Colonic mucosa (tissue), 4 donors: ENCODE data around the gene KDM4D. TPM values are rescaled to one million over a fixed set of nuclear protein-coding genes. Genes with fewer than 3 reads are reported as not detected.
A peak's percentile ranks its signal among the peaks of the same experiment; 100 is the strongest.

Experiments
- DNase-seq: peaks from one replicate; pipeline ENCODE4 v3.0.0-alpha.2; 2020
- H3K27ac ChIP-seq: fragments of 200-600 bp; one replicate; pipeline ENCODE4 v1.8.0; 2021
- H3K27me3 ChIP-seq: fragments of 200-600 bp; one replicate; pipeline ENCODE4 v1.8.0; 2021
- H3K36me3 ChIP-seq: fragments of 200-600 bp; one replicate; pipeline ENCODE4 v1.8.0; 2021
- H3K4me1 ChIP-seq: fragments of 200-600 bp; one replicate; pipeline ENCODE4 v1.8.0; 2021; ENCODE audit warnings: mild to moderate bottlenecking
- H3K4me3 ChIP-seq: fragments of 200-600 bp; one replicate; pipeline ENCODE4 v1.8.0; 2021
- H3K9ac ChIP-seq, 2 donors: one replicate each; pipeline ENCODE4 v1.7.0; 2013; ENCODE audit warnings: control low read depth in 2 of 2, low read depth in 2 of 2, low read length in 2 of 2
- H3K9me3 ChIP-seq: fragments of 200-600 bp; one replicate; pipeline ENCODE4 v1.8.0; 2021
- CTCF ChIP-seq: fragments of 200-600 bp; IDR thresholded peaks from one replicate; pipeline ENCODE4 v1.8.0; 2022; ENCODE audit warnings: antibody characterized with exemption, mild to moderate bottlenecking
- intact Hi-C: fragments of 100-400 bp; cut with DNase I; formaldehyde crosslinking; loops from one replicate; pipeline ENCODE4 v1.14.1; 2022
- total RNA-seq, 2 donors: library from RNA; stranded (reverse); fragmentation: NEBNext Ultra II Directional in 1 of 2; extraction: Animal tissue kit (Norgen Biotek cat#: 25700) in 1 of 2; gene quantifications; one replicate each; pipeline ENCODE4 v1.2.1, GENCODE V29; 2021
- donor health status: healthy.
- donor health status: DM: no; HTN: no; CAD: no.
- donor health status: DM: no; HTN: no; CAD: no.

KDM4D gene
- total RNA-seq, 2 donors from 2014 or later = 0.20 TPM; not detected in 1

- intact Hi-C loops = no loop called here
- no peaks in the 10 kb centered on the region for H3K4me1 ChIP-seq
- H3K27me3 ChIP-seq = no peaks in the 10 kb centered on the region
- TF ChIP-seq CTCF = no peak
- H3K27ac ChIP-seq = no peak overlapping the region
- no peak for DNase-seq
- no peak overlapping the region for H3K9ac ChIP-seq
- H3K9me3 ChIP-seq = no peaks in the 10 kb centered on the region
- no peak overlapping the region for H3K4me3 ChIP-seq
- H3K36me3 ChIP-seq = peaks cover 10% of the 10 kb centered on the region
Observed at GRCh38 chr11:94959179-94959578, 14.3 kb upstream of the KDM4D start.

- H3K27me3 ChIP-seq = no peaks in the 10 kb centered on the region
- no peak overlapping the region for H3K4me3 ChIP-seq
- H3K4me1 ChIP-seq = no peaks in the 10 kb centered on the region
- intact Hi-C loops = no loop called here
- no peak for TF ChIP-seq CTCF
- no peak overlapping the region for H3K9ac ChIP-seq
- H3K27ac ChIP-seq = no peak overlapping the region
- H3K9me3 ChIP-seq = no peaks in the 10 kb centered on the region
- H3K36me3 ChIP-seq = peaks cover 21% of the 10 kb centered on the region
- no peak for DNase-seq
Observed at GRCh38 chr11:94960488-94960887, 13.0 kb upstream of the KDM4D start.

- Histone ChIP-seq H3K9ac (no peak overlapping the region), H3K36me3 (peaks cover 25% of the 10 kb centered on the region), H3K27ac (no peak overlapping the region), H3K4me1 (no peaks in the 10 kb centered on the region), H3K4me3 (no peak overlapping the region), H3K27me3 (no peaks in the 10 kb centered on the region), H3K9me3 (no peaks in the 10 kb centered on the region)
- intact Hi-C loops = no loop called here
- DNase-seq = no peak
- TF ChIP-seq CTCF = no peak
Observed at GRCh38 chr11:94961255-94961654, 12.3 kb upstream of the KDM4D start.

- Histone ChIP-seq H3K27me3 (no peaks in the 10 kb centered on the region), H3K4me1 (no peaks in the 10 kb centered on the region), H3K27ac (no peak overlapping the region), H3K9ac (no peak overlapping the region), H3K36me3 (peaks cover 40% of the 10 kb centered on the region), H3K4me3 (no peak overlapping the region), H3K9me3 (no peaks in the 10 kb centered on the region)
- intact Hi-C loops = no loop called here
- no peak for DNase-seq
- no peak for TF ChIP-seq CTCF
Observed at GRCh38 chr11:94964934-94965333, 8.6 kb upstream of the KDM4D start.

- peaks cover 9% of the 10 kb centered on the region for H3K4me1 ChIP-seq
- TF ChIP-seq CTCF = peak; percentile 30
- no peaks in the 10 kb centered on the region for H3K9me3 ChIP-seq
- no peak overlapping the region for H3K27ac ChIP-seq
- no peak for DNase-seq
- no peak overlapping the region for H3K9ac ChIP-seq
- no peaks in the 10 kb centered on the region for H3K27me3 ChIP-seq
- no peak overlapping the region for H3K4me3 ChIP-seq
- peaks cover 42% of the 10 kb centered on the region for H3K36me3 ChIP-seq
- intact Hi-C loops = no loop called here
Observed at GRCh38 chr11:94968334-94968958, 5.1 kb upstream of the KDM4D start.
